ENCODE measurements around the gene SLC17A5.
A peak's percentile ranks its signal among the peaks of the same experiment; 100 is the strongest.

The SLC17A5 gene

DNA sequence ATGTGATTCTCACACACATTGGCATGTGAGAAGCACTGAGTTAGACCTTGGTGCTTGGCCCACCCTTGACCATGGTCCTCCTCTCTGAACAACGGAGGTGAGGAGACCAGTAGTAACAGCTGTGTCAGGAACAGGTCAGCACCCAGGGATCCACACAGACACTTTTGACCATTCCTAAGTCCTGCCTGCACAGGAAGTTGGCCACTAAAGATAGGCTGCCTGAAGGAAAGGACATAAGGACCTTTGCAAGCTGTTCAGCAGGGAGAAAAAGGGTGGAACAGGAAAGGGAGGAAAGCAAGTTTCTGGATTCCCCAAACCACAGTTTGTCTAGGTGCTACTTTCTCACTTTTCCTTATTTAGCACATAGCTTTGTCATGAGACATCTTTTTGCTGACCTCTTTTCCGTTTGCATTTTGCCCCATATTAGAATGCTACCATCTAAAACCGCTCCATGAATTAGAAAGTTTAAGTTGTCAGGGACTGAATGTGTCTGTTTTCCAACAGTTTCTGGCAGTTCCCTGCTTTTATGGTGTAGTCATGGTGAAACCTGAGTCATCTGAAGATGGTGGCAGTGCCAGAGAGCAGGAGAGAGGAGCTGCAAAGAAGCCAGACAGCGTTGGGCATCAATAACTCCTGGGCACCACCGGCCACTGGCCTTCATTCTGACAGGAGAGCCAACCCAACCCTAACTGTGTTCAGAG is 41.1 kb upstream of the SLC17A5 start:
- no peak overlapping the region for H3K27ac ChIP-seq (ENCODE audit: low read length)
- no peak for ATAC-seq (ENCODE audit: insufficient read depth, low read depth)
- H3K9me3 ChIP-seq (ENCODE audit: insufficient read depth, low read length, severe bottlenecking): no peaks in the 10 kb centered on the region
- TF ChIP-seq, protein P1, sequence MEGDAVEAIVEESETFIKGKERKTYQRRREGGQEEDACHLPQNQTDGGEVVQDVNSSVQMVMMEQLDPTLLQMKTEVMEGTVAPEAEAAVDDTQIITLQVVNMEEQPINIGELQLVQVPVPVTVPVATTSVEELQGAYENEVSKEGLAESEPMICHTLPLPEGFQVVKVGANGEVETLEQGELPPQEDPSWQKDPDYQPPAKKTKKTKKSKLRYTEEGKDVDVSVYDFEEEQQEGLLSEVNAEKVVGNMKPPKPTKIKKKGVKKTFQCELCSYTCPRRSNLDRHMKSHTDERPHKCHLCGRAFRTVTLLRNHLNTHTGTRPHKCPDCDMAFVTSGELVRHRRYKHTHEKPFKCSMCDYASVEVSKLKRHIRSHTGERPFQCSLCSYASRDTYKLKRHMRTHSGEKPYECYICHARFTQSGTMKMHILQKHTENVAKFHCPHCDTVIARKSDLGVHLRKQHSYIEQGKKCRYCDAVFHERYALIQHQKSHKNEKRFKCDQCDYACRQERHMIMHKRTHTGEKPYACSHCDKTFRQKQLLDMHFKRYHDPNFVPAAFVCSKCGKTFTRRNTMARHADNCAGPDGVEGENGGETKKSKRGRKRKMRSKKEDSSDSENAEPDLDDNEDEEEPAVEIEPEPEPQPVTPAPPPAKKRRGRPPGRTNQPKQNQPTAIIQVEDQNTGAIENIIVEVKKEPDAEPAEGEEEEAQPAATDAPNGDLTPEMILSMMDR (IDR thresholded peaks at IDR 0.05; ENCODE audit: borderline replicate concordance, extremely low read depth, low read length, poor library complexity, severe bottlenecking): no peak
- no peak for TF ChIP-seq EZH2 (IDR thresholded peaks at IDR 0.05; ENCODE audit: borderline replicate concordance, low read depth, low read length, severe bottlenecking)
- peaks cover 5% of the 10 kb centered on the region; the same call in 1 of the 2 replicates for H3K79me2 ChIP-seq (ENCODE audit: insufficient read depth, low read length)
- peak overlapping the region; percentile 77; the same call in 1 of the 2 replicates for H3K4me2 ChIP-seq (ENCODE audit: insufficient read depth, low read length)
- no peaks in the 10 kb centered on the region for H3K36me3 ChIP-seq (ENCODE audit: insufficient read depth, low read length)
- H4K20me1 ChIP-seq (ENCODE audit: insufficient read depth, low read length): no peaks in the 10 kb centered on the region
- H3K4me1 ChIP-seq (ENCODE audit: insufficient read depth, low read length): peaks cover 27% of the 10 kb centered on the region
- DNase-seq: no peak
- H2AFZ ChIP-seq (ENCODE audit: low read depth, low read length): peak overlapping the region; percentile 87; the same call in 1 of the 2 replicates
- H3K4me3 ChIP-seq (ENCODE audit: low read depth in 1 of 2, low read length in 2 of 2): no peak overlapping the region
- H3K9ac ChIP-seq (ENCODE audit: low read depth, low read length): no peak overlapping the region
- H3K27me3 ChIP-seq (ENCODE audit: insufficient read depth, low read length, poor library complexity): peaks cover 28% of the 10 kb centered on the region

DNA sequence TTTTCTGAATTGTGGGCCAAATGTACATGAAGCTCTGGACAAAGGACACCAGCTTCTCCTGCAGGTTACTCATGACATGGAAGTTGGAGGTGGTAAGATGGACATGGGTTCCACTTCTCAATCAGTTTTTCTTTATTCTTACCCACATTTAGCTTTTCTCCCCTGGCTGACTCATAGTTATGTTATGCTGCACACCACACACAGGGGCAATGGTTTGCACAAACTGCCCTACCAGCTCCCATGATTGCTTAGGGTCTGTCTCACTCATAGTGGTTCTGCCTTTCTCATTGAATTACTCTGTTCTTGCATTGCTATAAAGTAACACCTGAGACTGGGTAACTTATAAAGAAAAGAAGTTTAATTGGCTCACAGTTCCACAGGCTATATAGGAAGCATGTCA is 37.7 kb upstream of the SLC17A5 start:
- peaks cover 20% of the 10 kb centered on the region for H3K27me3 ChIP-seq (ENCODE audit: insufficient read depth, low read length, poor library complexity)

GRCh38 chr6:73690056-73690455 is 36.3 kb upstream of the SLC17A5 start:
- no peak overlapping the region for H3K4me3 ChIP-seq (ENCODE audit: low read depth in 1 of 2, low read length in 2 of 2)
- peaks cover 6% of the 10 kb centered on the region for H3K27me3 ChIP-seq (ENCODE audit: insufficient read depth, low read length, poor library complexity)
- H3K36me3 ChIP-seq (ENCODE audit: insufficient read depth, low read length): no peaks in the 10 kb centered on the region
- ATAC-seq (ENCODE audit: insufficient read depth, low read depth) (no peak), DNase-seq (no peak)
- no peaks in the 10 kb centered on the region for H3K79me2 ChIP-seq (ENCODE audit: insufficient read depth, low read length)
- H3K4me1 ChIP-seq (ENCODE audit: insufficient read depth, low read length): peaks cover under 1% of the 10 kb centered on the region
- no peaks in the 10 kb centered on the region for H3K9me3 ChIP-seq (ENCODE audit: insufficient read depth, low read length, severe bottlenecking)
- no peak overlapping the region for H2AFZ ChIP-seq (ENCODE audit: low read depth, low read length)
- TF ChIP-seq, protein P1 (IDR thresholded peaks at IDR 0.05; ENCODE audit: borderline replicate concordance, extremely low read depth, low read length, poor library complexity, severe bottlenecking): no peak
- TF ChIP-seq EZH2 (IDR thresholded peaks at IDR 0.05; ENCODE audit: borderline replicate concordance, low read depth, low read length, severe bottlenecking): no peak
- no peak overlapping the region for H3K4me2 ChIP-seq (ENCODE audit: insufficient read depth, low read length)
- no peak overlapping the region for H3K9ac ChIP-seq (ENCODE audit: low read depth, low read length)
- H4K20me1 ChIP-seq (ENCODE audit: insufficient read depth, low read length): no peaks in the 10 kb centered on the region
- H3K27ac ChIP-seq (ENCODE audit: low read length): no peak overlapping the region

More for the DNA sequence above, 37.7 kb upstream of the SLC17A5 start:
- TF ChIP-seq EZH2 (IDR thresholded peaks at IDR 0.05; ENCODE audit: borderline replicate concordance, low read depth, low read length, severe bottlenecking): no peak
- TF ChIP-seq, protein P1 (IDR thresholded peaks at IDR 0.05; ENCODE audit: borderline replicate concordance, extremely low read depth, low read length, poor library complexity, severe bottlenecking): no peak
- Histone ChIP-seq H3K36me3 (ENCODE audit: insufficient read depth, low read length) (no peaks in the 10 kb centered on the region), H3K9ac (ENCODE audit: low read depth, low read length) (no peak overlapping the region), H3K4me2 (ENCODE audit: insufficient read depth, low read length) (no peak overlapping the region), H3K27ac (ENCODE audit: low read length) (no peak overlapping the region), H4K20me1 (ENCODE audit: insufficient read depth, low read length) (no peaks in the 10 kb centered on the region), H3K4me3 (ENCODE audit: low read depth in 1 of 2, low read length in 2 of 2) (no peak overlapping the region), H2AFZ (ENCODE audit: low read depth, low read length) (no peak overlapping the region), H3K79me2 (ENCODE audit: insufficient read depth, low read length) (no peaks in the 10 kb centered on the region), H3K4me1 (ENCODE audit: insufficient read depth, low read length) (peaks cover 15% of the 10 kb centered on the region), H3K9me3 (ENCODE audit: insufficient read depth, low read length, severe bottlenecking) (no peaks in the 10 kb centered on the region)
- DNase-seq (no peak), ATAC-seq (ENCODE audit: insufficient read depth, low read depth) (no peak)
